ACC112 (cell line): ENCODE measurements around the gene ZNRF1.
"Not testable (repeated sequence)": the region's sequence is repeated elsewhere in the genome, so short reads cannot be mapped to it uniquely, and the experiment has no call there.

ENCODE experiments used
- H2AFZ ChIP-seq: fragments of 200-600 bp; sonication (generic); one replicate; pipeline ENCODE4 v1.6.0; 2017; ENCODE audit warnings: antibody characterized with exemption, low read length; ENCODE audit not compliant: unreplicated experiment
- H3K27ac ChIP-seq: fragments of 200-600 bp; sonication (generic); 2 replicates; pipeline ENCODE4 v1.5.1; 2014; ENCODE audit warnings: low read depth, mild to moderate bottlenecking, antibody characterized with exemption, low read length, moderate library complexity
- H3K27me3 ChIP-seq: fragments of 200-600 bp; sonication (generic); 2 replicates; pipeline ENCODE4 v1.6.1; 2014; ENCODE audit warnings: mild to moderate bottlenecking, antibody characterized with exemption, low read length, moderate library complexity, mixed read lengths; ENCODE audit not compliant: insufficient read depth
- H3K36me3 ChIP-seq: fragments of 200-600 bp; sonication (generic); 2 replicates; pipeline ENCODE4 v1.6.1; 2016; ENCODE audit warnings: mild to moderate bottlenecking, antibody characterized with exemption, low read length, moderate library complexity, mixed read lengths; ENCODE audit not compliant: insufficient read depth
- H3K4me1 ChIP-seq: fragments of 200-600 bp; sonication (generic); one replicate; pipeline ENCODE4 v1.6.1; 2016; ENCODE audit warnings: low read length, mixed read lengths; ENCODE audit not compliant: insufficient read depth, unreplicated experiment, control insufficient read depth
- H3K4me3 ChIP-seq: fragments of 200-600 bp; sonication (generic); 2 replicates; pipeline ENCODE4 v1.5.1; 2014; ENCODE audit warnings: mild to moderate bottlenecking, low read depth, low read length
- H3K79me2 ChIP-seq: fragments of 200-600 bp; sonication (generic); one replicate; pipeline ENCODE4 v1.6.0; 2016; ENCODE audit warnings: low read length; ENCODE audit not compliant: control insufficient read depth, unreplicated experiment, insufficient read depth

The ZNRF1 gene

GRCh38 chr16:75026239-75026891 lies 27.5 kb downstream of the ZNRF1 start:
- H3K27me3 ChIP-seq, H3K36me3 ChIP-seq, H3K4me3 ChIP-seq: not testable (repeated sequence)
- peaks cover 12% of the 10 kb centered on the region for H3K79me2 ChIP-seq
- H2AFZ ChIP-seq: peak overlapping the region; percentile 89
- peak overlapping the region; percentile 80 for H3K27ac ChIP-seq
- peaks cover 33% of the 10 kb centered on the region for H3K4me1 ChIP-seq

GRCh38 chr16:75026892-75027391 lies 28.1 kb downstream of the ZNRF1 start:
- no peak overlapping the region for H3K4me3 ChIP-seq
- H3K79me2 ChIP-seq: peaks cover 14% of the 10 kb centered on the region
- no peaks in the 10 kb centered on the region for H3K36me3 ChIP-seq
- no peaks in the 10 kb centered on the region for H3K27me3 ChIP-seq
- H3K4me1 ChIP-seq: peaks cover 33% of the 10 kb centered on the region
- H3K27ac ChIP-seq: peak overlapping the region; percentile 80
- no peak overlapping the region for H2AFZ ChIP-seq

DNA sequence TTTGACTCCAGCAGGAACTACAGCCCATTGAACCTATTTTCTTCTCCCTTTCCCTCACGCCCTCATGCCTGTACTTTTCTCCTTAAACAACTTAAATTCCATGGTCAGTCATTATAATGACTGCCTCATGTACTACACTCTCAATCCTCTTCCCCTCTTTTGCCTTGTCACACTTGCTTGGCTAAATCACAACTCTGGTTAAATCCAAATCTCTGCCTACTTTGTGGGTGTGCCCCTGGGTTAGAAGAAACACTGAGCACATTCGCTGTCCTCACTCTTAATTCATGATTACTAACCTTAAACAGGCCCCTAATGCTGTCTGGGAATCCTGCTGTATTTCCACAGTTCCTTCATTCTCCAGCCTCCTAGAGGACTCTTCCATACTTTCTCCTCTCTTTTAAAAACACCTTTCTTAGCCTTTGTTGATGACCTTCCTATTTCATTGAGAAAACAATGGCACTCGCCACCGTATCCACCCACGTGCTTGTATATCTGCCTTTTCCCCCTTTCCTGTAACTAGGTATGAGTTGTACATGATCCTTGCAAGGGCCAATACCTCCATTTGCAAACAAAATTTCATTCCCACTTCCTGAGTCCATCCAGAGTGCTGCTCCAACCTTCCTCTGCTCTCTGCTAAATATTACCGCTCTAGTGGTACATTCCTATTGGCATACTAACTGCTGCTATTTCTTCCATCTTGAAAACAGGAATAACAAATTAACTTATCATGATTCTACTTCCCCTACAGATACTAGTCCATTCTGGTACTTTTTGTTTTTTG lies 28.9 kb downstream of the ZNRF1 start:
- H3K27me3 ChIP-seq: no peaks in the 10 kb centered on the region
- peak overlapping the region; percentile 80; the same call in 1 of the 2 replicates for H3K27ac ChIP-seq
- H3K4me3 ChIP-seq: no peak overlapping the region
- H3K36me3 ChIP-seq: no peaks in the 10 kb centered on the region
- no peak overlapping the region for H2AFZ ChIP-seq
- H3K79me2 ChIP-seq: peaks cover 20% of the 10 kb centered on the region
- H3K4me1 ChIP-seq: peaks cover 33% of the 10 kb centered on the region

DNA sequence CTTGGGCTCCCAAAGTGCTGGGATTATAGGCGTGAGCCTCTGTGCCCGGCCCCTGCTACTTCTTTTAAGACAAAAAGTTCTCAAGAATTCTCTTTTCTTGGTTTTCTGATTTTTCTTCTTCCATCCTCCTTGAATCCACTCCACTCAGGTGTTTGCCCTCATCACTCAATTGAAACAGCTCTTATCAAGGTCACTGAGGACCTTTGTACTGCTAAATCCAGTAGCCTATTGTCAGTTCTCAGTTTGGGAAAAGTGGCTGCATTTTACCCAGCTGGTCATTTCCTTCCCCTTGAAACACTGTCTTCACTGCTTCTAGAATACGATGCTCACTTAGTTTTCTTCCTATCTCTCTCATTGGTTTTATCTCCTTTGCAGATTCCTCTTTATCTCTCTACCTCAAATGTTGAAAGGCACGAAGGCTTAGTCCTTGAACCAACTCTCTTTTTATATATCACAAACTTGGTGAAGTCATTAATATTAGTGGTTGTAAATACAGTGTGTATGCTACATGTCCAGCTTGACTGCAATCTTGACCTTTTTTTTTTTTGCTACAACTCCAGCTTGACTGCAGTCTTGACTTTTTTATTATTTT lies 29.8 kb downstream of the ZNRF1 start:
- Histone ChIP-seq H3K27me3 (no peaks in the 10 kb centered on the region), H3K4me3 (no peak overlapping the region), H3K4me1 (peaks cover 33% of the 10 kb centered on the region), H3K36me3 (no peaks in the 10 kb centered on the region), H3K79me2 (peaks cover 22% of the 10 kb centered on the region), H2AFZ (no peak overlapping the region), H3K27ac (no peak overlapping the region)

- Histone ChIP-seq H3K27ac (peak overlapping the region; percentile 69), H3K4me3 (no peak overlapping the region), H3K27me3 (no peaks in the 10 kb centered on the region), H3K4me1 (peaks cover 33% of the 10 kb centered on the region), H3K36me3 (no peaks in the 10 kb centered on the region), H3K79me2 (peaks cover 22% of the 10 kb centered on the region), H2AFZ (no peak overlapping the region)
Observed at GRCh38 chr16:75029854-75030253, 31.0 kb downstream of the ZNRF1 start.

- Histone ChIP-seq H3K79me2 (peaks cover 22% of the 10 kb centered on the region), H3K27me3 (no peaks in the 10 kb centered on the region)
Observed at GRCh38 chr16:75032655-75033054, 33.8 kb downstream of the ZNRF1 start.

DNA sequence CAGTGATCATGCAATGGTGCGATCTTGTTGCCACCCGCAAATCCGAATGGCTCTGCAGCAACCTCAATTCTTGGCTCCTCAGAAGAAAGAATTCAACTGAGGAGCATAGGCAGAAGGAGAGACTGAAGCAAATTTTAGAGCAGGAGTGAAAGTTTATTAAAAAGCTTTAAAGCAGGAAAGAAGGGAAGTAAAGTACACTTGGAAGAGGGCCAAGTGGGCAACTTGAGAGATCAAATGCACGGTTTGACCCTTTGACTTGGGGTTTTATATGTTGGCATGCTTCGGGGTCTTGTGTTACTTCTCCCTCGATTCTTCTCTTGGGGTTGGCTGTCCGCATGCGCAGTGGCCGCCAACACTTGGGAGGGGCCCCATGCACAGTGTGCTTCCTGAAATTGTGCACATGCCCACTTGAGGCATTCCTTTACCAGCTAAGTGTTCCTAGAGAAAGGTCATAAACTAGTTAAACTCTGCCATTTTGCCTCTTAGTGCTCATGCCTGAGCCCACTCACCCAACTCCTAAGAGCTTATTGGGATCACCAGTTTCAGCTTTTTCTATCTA lies 36.7 kb downstream of the ZNRF1 start:
- Histone ChIP-seq H3K27ac (no peak overlapping the region), H3K79me2 (peaks cover 19% of the 10 kb centered on the region), H3K27me3 (no peaks in the 10 kb centered on the region), H3K36me3 (peaks cover 16% of the 10 kb centered on the region), H2AFZ (no peak overlapping the region), H3K4me1 (peaks cover 7% of the 10 kb centered on the region), H3K4me3 (no peak overlapping the region)

More at GRCh38 chr16:75032655-75033054, 33.8 kb downstream of the ZNRF1 start:
- peaks cover 11% of the 10 kb centered on the region for H3K4me1 ChIP-seq
- no peak overlapping the region for H3K4me3 ChIP-seq
- peaks cover 11% of the 10 kb centered on the region for H3K36me3 ChIP-seq
- no peak overlapping the region for H2AFZ ChIP-seq
- no peak overlapping the region for H3K27ac ChIP-seq

GRCh38 chr16:75038036-75038858 lies 39.4 kb downstream of the ZNRF1 start:
- H3K79me2 ChIP-seq: peaks cover 16% of the 10 kb centered on the region
- H3K36me3 ChIP-seq: peaks cover 16% of the 10 kb centered on the region
- H3K4me1 ChIP-seq: peaks cover 7% of the 10 kb centered on the region
- H2AFZ ChIP-seq: no peak overlapping the region
- no peaks in the 10 kb centered on the region for H3K27me3 ChIP-seq
- H3K4me3 ChIP-seq: peak overlapping the region; percentile 21; the same call in 1 of the 2 replicates
- peak overlapping the region; percentile 54 for H3K27ac ChIP-seq

GRCh38 chr16:75039941-75040340 lies 41.1 kb downstream of the ZNRF1 start:
- Histone ChIP-seq H3K4me1 (peaks cover 13% of the 10 kb centered on the region), H3K79me2 (peaks cover 16% of the 10 kb centered on the region), H3K36me3 (peaks cover 16% of the 10 kb centered on the region)

More at GRCh38 chr16:75039941-75040340, 41.1 kb downstream of the ZNRF1 start:
- Histone ChIP-seq H3K27ac (no peak overlapping the region), H3K27me3 (no peaks in the 10 kb centered on the region), H3K4me3 (no peak overlapping the region), H2AFZ (no peak overlapping the region)
